Testis (tissue), 3 donors: ENCODE measurements around the gene TCF3. TPM values are rescaled to one million over a fixed set of nuclear protein-coding genes. Genes with fewer than 3 reads are reported as not detected.
A peak's percentile ranks its signal among the peaks of the same experiment; 100 is the strongest.

Experiments used
- DNase-seq: peaks from one replicate; pipeline ENCODE4 v3.0.0-alpha.2; 2019
- H3K27ac ChIP-seq, 2 donors: fragments of 200-600 bp; sonication (generic); one replicate each; pipeline ENCODE4 v1.5.1; 2019
- H3K27me3 ChIP-seq: fragments of 200-600 bp; sonication (generic); one replicate; pipeline ENCODE4 v1.5.1; 2019
- H3K36me3 ChIP-seq: fragments of 200-600 bp; sonication (generic); one replicate; pipeline ENCODE4 v1.5.1; 2017; ENCODE audit warnings: low read depth; ENCODE audit errors: missing control alignments
- H3K4me1 ChIP-seq: fragments of 200-600 bp; sonication (generic); one replicate; pipeline ENCODE4 v1.5.1; 2019
- H3K4me3 ChIP-seq, 2 donors: fragments of 200-600 bp; sonication (generic); one replicate each; pipeline ENCODE4 v1.5.1; 2017 to 2019
- H3K9me3 ChIP-seq: fragments of 200-600 bp; sonication (generic); one replicate; pipeline ENCODE4 v1.5.1; 2017
- CTCF ChIP-seq, 3 experiments: fragments of 450-650 bp in 2 of 3; fragments of 200-600 bp in 1 of 3; sonication (generic) in 1 of 3; IDR thresholded peaks; one replicate each; pipeline ENCODE4 v1.5.1; 2016 to 2019; ENCODE audit warnings: antibody characterized with exemption in 3 of 3, mild to moderate bottlenecking in 2 of 3, moderate library complexity in 1 of 3
- POLR2A ChIP-seq: fragments of 450-650 bp; IDR thresholded peaks from one replicate; pipeline ENCODE4 v1.6.1; 2017; ENCODE audit warnings: antibody characterized with exemption, mild to moderate bottlenecking, moderate library complexity
- WGBS, 2 donors: methylation state at CpG; one replicate each; pipeline ENCODE4 v1.1.5; 2018; 5-methylcytosine and 5-hydroxymethylcytosine counted together
- intact Hi-C: fragments of 100-400 bp; cut with DNase I; formaldehyde crosslinking; loops from one replicate; pipeline ENCODE4 v1.15.1; 2023; ENCODE audit warnings: low total_unique reads
- polyA plus RNA-seq: library from polyadenylated mRNA; stranded (reverse); fragments of 350-450 nt; fragmentation: Illumina TruSeq; extraction: RNeasy Lipid Tissue Mini Kit (QIAGEN cat#74804); gene quantifications from one replicate; pipeline ENCODE4 v1.2.3, GENCODE V29; 2014; ENCODE audit warnings: low read depth, low replicate concordance; ENCODE audit not compliant: insufficient read depth
- total RNA-seq, 2 donors: library from RNA; depleted of rRNA; stranded (reverse); fragments of >200 nt; gene quantifications; one replicate each; pipeline ENCODE4 v1.2.3, GENCODE V29; 2016

The TCF3 gene
- total and polyA plus RNA-seq, 3 donors from 2014 or later, result 157 to 423 (median 330) TPM

DNA sequence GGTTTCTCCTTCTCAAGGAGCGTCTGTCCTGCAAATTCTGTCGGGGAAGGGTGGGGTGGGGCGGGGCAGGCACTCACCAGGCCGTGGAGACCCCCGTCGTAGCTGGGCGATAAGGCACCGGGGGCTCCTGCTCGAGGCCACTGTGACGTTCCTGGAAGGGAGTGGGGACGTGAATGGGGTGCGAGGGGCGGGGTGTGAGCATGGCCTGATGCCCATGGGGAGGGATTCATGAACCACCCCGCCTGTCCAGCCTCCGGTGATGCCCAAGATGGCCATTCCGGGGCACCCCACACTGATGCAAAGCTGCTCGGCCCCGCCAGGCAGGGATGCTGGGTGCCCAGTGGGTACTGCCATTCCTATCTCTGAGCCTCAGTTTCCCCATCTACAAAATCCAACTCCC is 32.7 kb downstream of the TCF3 start:
- no peaks in the 10 kb centered on the region for H3K36me3 ChIP-seq
- TF ChIP-seq CTCF (IDR thresholded peaks at IDR 0.05) (no peak), POLR2A (no peak)
- no peaks in the 10 kb centered on the region for H3K27me3 ChIP-seq
- H3K9me3 ChIP-seq, result no peaks in the 10 kb centered on the region
- intact Hi-C loops, result no loop called here
- no peaks in the 10 kb centered on the region for H3K4me1 ChIP-seq
- 92 to 93% methylated on average over 12 to 18 of the region's 18 CpGs for WGBS, 2 donors
- H3K27ac ChIP-seq, result no peak overlapping the region
- no peak overlapping the region for H3K4me3 ChIP-seq
- no peak for DNase-seq

GRCh38 chr19:1619094-1619439 is 33.3 kb downstream of the TCF3 start:
- Histone ChIP-seq H3K27ac (no peak overlapping the region), H3K27me3 (no peaks in the 10 kb centered on the region), H3K4me1 (no peaks in the 10 kb centered on the region), H3K36me3 (no peaks in the 10 kb centered on the region), H3K9me3 (no peaks in the 10 kb centered on the region), H3K4me3 (no peak overlapping the region)
- 90 to 95% methylated on average over 2 to 14 of the region's 26 CpGs for WGBS, 2 donors
- no peak for TF ChIP-seq POLR2A
- no peak for TF ChIP-seq CTCF (IDR thresholded peaks at IDR 0.05)
- intact Hi-C loops, result no loop called here
- no peak for DNase-seq

DNA sequence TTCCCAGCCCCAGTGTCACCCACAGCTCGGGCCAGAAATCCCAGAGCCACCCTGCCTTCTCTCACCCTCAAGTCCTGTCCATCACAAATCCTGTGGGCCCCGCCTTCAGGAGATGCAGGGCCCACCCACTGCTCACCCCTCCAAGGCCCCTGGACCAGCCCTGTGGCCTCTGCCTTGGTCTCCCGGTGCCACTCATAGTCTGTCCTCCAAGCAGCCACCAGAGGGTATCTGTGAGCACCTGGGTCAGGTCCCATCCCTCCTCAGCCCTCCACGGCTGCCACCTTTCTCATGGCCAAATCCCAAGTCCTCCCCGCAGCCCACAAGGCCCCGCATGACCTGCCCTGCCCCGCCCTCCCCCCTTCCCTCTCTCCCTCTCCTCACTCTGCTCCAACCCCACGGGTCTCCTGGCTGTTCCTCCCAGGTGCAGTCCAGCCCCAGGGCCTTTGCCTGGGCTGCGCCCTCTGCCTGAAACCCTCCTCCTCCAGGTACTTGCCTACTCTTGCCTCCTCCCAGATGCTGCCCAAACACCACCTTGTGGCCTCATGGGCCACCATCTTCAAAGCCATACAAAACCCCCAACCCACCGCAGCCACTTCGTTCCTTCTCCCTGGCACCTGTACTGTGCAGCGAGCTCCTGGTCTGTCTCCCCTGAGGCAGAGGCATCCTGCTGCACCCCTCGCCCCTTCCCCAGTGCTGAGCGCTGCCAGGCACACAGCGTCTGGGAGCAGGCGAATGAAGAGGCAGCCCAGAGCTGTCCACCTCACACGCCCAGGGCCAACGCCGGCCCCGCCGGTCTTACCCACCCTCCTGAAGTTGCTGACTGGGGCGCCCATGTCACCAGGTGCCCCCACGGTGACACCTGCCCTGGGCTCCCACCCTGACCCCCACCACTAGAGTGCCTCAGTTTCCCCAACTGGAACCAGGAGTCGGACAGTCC is 34.0 kb downstream of the TCF3 start:
- no peaks in the 10 kb centered on the region for H3K27me3 ChIP-seq
- peak; percentile 36 for DNase-seq
- no peak overlapping the region for H3K4me3 ChIP-seq
- H3K27ac ChIP-seq, result no peak overlapping the region
- no peaks in the 10 kb centered on the region for H3K4me1 ChIP-seq
- TF ChIP-seq CTCF (IDR thresholded peaks at IDR 0.05), result no peak
- TF ChIP-seq POLR2A, result no peak
- H3K36me3 ChIP-seq, result no peaks in the 10 kb centered on the region
- WGBS, 2 donors, result 85 to 86% methylated on average over 20 to 24 of the region's 24 CpGs
- intact Hi-C loops, result no loop called here
- H3K9me3 ChIP-seq, result no peaks in the 10 kb centered on the region

DNA sequence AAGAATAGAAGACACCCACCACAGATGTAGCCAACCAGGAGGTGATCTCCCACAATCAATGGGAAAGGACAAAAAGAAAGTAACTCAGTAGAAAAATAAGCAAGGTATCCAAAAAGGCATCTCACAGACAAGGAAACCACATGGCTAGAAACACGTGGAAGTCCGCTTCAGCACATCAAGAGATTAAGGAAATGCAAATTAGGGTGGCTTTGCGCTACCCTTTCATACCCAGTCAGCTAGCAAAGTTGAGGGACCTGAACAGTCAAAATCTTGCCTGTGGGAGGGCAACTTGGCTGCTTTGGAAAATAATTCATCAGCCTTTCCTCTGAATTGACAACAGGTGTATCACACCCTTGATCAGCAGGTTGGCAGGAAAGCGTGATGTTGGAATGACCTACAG is 35.5 kb downstream of the TCF3 start:
- Histone ChIP-seq H3K4me3 (no peak overlapping the region), H3K9me3 (no peaks in the 10 kb centered on the region), H3K4me1 (no peaks in the 10 kb centered on the region), H3K36me3 (no peaks in the 10 kb centered on the region), H3K27ac (no peak overlapping the region), H3K27me3 (no peaks in the 10 kb centered on the region)
- 78 to 84% methylated on average over 4 of the region's 4 CpGs for WGBS, 2 donors
- DNase-seq, result no peak
- TF ChIP-seq POLR2A (no peak), CTCF (IDR thresholded peaks at IDR 0.05) (no peak)
- intact Hi-C loops, result no loop called here

DNA sequence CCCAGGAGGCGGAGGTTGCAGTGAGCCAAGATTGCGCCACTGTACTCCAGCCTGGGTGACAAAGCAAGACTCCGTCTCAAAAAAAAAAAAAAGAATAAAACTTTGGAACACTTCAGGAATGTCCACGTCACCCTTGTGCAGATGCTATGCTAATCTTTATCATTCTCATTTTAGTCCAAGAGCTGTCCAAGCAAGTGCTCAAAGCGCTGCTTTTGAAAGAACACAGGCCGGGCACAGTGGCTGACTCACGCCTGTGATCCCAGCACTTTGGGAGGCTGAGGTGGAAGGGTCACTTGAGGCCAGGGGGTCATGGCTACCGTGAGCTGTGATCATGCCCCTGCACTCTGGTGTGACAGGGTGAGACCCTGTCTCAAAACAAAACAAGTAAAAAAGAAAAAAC is 36.0 kb downstream of the TCF3 start:
- TF ChIP-seq POLR2A (no peak), CTCF (IDR thresholded peaks at IDR 0.05) (no peak)
- H3K4me1 ChIP-seq, result no peaks in the 10 kb centered on the region
- no peak overlapping the region for H3K4me3 ChIP-seq
- no peak overlapping the region for H3K27ac ChIP-seq
- H3K36me3 ChIP-seq, result no peaks in the 10 kb centered on the region
- WGBS, 2 donors, result 86 to 92% methylated on average over 8 of the region's 8 CpGs
- H3K27me3 ChIP-seq, result no peaks in the 10 kb centered on the region
- H3K9me3 ChIP-seq, result no peaks in the 10 kb centered on the region
- no peak for DNase-seq
- intact Hi-C loops, result no loop called here
